ES-I3 (cell line): Measurements from ENCODE around the gene GNA12.
A peak's percentile ranks its signal among the peaks of the same experiment; 100 is the strongest.

Experiments
- H3K36me3 ChIP-seq: 2 replicates; pipeline ENCODE4 v1.6.1; 2013; ENCODE audit warnings: mild to moderate bottlenecking, low read length, control low read depth, moderate library complexity; ENCODE audit not compliant: insufficient read depth
- H3K4me1 ChIP-seq: 2 replicates; pipeline ENCODE4 v1.6.1; 2013; ENCODE audit warnings: mild to moderate bottlenecking, control low read depth, low read length; ENCODE audit not compliant: insufficient read depth
- H3K9ac ChIP-seq: 2 replicates; pipeline ENCODE4 v1.6.1; 2013; ENCODE audit warnings: low read depth, mild to moderate bottlenecking, low read length, moderate library complexity
- H3K9me3 ChIP-seq: 2 replicates; pipeline ENCODE4 v1.6.1; 2013; ENCODE audit warnings: mild to moderate bottlenecking, low read length, moderate library complexity; ENCODE audit not compliant: control insufficient read depth, insufficient read depth

The GNA12 gene

GRCh38 chr7:2844153-2845033, at the start of gene GNA12:
TSS of gene GNA12 (minus strand) at chr7:2844308. CDS start at chr7:2844161, 147 bp downstream.
- Histone ChIP-seq H3K9ac (peak within 1 kb of the TSS; percentile 72), H3K36me3 (peaks cover 11% of the 10 kb centered on the region), H3K9me3 (no peaks in the 10 kb centered on the region), H3K4me1 (peaks cover 10% of the 10 kb centered on the region; the same call in 1 of the 2 replicates)

GRCh38 chr7:2893411-2893861, 49.3 kb upstream of the GNA12 start:
- no peak overlapping the region for H3K9ac ChIP-seq
- H3K9me3 ChIP-seq = no peaks in the 10 kb centered on the region; the same call in 1 of the 2 replicates
- H3K4me1 ChIP-seq = no peaks in the 10 kb centered on the region
- H3K36me3 ChIP-seq = no peaks in the 10 kb centered on the region

- no peaks in the 10 kb centered on the region for H3K9me3 ChIP-seq
- no peaks in the 10 kb centered on the region for H3K36me3 ChIP-seq
- no peak overlapping the region for H3K9ac ChIP-seq
- H3K4me1 ChIP-seq = no peaks in the 10 kb centered on the region
These were observed 48.4 kb upstream of the GNA12 start for GRCh38 chr7:2892549-2892948.

- no peaks in the 10 kb centered on the region for H3K9me3 ChIP-seq
- H3K4me1 ChIP-seq = no peaks in the 10 kb centered on the region
- no peak overlapping the region for H3K9ac ChIP-seq
- H3K36me3 ChIP-seq = no peaks in the 10 kb centered on the region
These were observed 43.7 kb upstream of the GNA12 start for GRCh38 chr7:2887816-2888215.

GRCh38 chr7:2886900-2887299, 42.8 kb upstream of the GNA12 start:
- H3K36me3 ChIP-seq = no peaks in the 10 kb centered on the region
- H3K9me3 ChIP-seq = no peaks in the 10 kb centered on the region
- H3K4me1 ChIP-seq = peaks cover 4% of the 10 kb centered on the region; the same call in 1 of the 2 replicates
- no peak overlapping the region for H3K9ac ChIP-seq

- Histone ChIP-seq H3K9ac (no peak overlapping the region), H3K9me3 (no peaks in the 10 kb centered on the region), H3K4me1 (peaks cover 6% of the 10 kb centered on the region; the same call in 1 of the 2 replicates), H3K36me3 (no peaks in the 10 kb centered on the region)
These were observed 42.3 kb upstream of the GNA12 start for GRCh38 chr7:2886391-2886790.

- H3K9ac ChIP-seq = no peak overlapping the region
These were observed 40.1 kb upstream of the GNA12 start for GRCh38 chr7:2884161-2884560.

GRCh38 chr7:2883101-2883500, 39.0 kb upstream of the GNA12 start:
- H3K9ac ChIP-seq = no peak overlapping the region

More at GRCh38 chr7:2884161-2884560, 40.1 kb upstream of the GNA12 start:
- Histone ChIP-seq H3K9me3 (no peaks in the 10 kb centered on the region), H3K36me3 (no peaks in the 10 kb centered on the region), H3K4me1 (peaks cover 14% of the 10 kb centered on the region; the same call in 1 of the 2 replicates)

GRCh38 chr7:2882111-2882510, 38.0 kb upstream of the GNA12 start:
- H3K9ac ChIP-seq = no peak overlapping the region
- H3K36me3 ChIP-seq = no peaks in the 10 kb centered on the region
- peaks cover 14% of the 10 kb centered on the region; the same call in 1 of the 2 replicates for H3K4me1 ChIP-seq
- H3K9me3 ChIP-seq = no peaks in the 10 kb centered on the region

More at GRCh38 chr7:2883101-2883500, 39.0 kb upstream of the GNA12 start:
- peaks cover 14% of the 10 kb centered on the region; the same call in 1 of the 2 replicates for H3K4me1 ChIP-seq
- no peaks in the 10 kb centered on the region for H3K36me3 ChIP-seq
- no peaks in the 10 kb centered on the region for H3K9me3 ChIP-seq

GRCh38 chr7:2880874-2881533, 36.9 kb upstream of the GNA12 start:
- Histone ChIP-seq H3K36me3 (no peaks in the 10 kb centered on the region), H3K4me1 (peaks cover 17% of the 10 kb centered on the region; the same call in 1 of the 2 replicates), H3K9me3 (no peaks in the 10 kb centered on the region), H3K9ac (no peak overlapping the region)

GRCh38 chr7:2880051-2880450, 35.9 kb upstream of the GNA12 start:
- Histone ChIP-seq H3K9me3 (no peaks in the 10 kb centered on the region), H3K9ac (no peak overlapping the region), H3K4me1 (peaks cover 21% of the 10 kb centered on the region), H3K36me3 (no peaks in the 10 kb centered on the region)

- Histone ChIP-seq H3K9ac (no peak overlapping the region), H3K4me1 (peaks cover 21% of the 10 kb centered on the region)
These were observed 35.2 kb upstream of the GNA12 start for GRCh38 chr7:2879354-2879753.

GRCh38 chr7:2878306-2878705, 34.2 kb upstream of the GNA12 start:
- Histone ChIP-seq H3K36me3 (no peaks in the 10 kb centered on the region), H3K9me3 (no peaks in the 10 kb centered on the region), H3K9ac (no peak overlapping the region), H3K4me1 (peaks cover 25% of the 10 kb centered on the region)

More at GRCh38 chr7:2879354-2879753, 35.2 kb upstream of the GNA12 start:
- H3K36me3 ChIP-seq = no peaks in the 10 kb centered on the region
- no peaks in the 10 kb centered on the region for H3K9me3 ChIP-seq

- Histone ChIP-seq H3K9me3 (no peaks in the 10 kb centered on the region), H3K36me3 (no peaks in the 10 kb centered on the region), H3K9ac (no peak overlapping the region), H3K4me1 (peaks cover 21% of the 10 kb centered on the region)
These were observed 32.1 kb upstream of the GNA12 start for GRCh38 chr7:2876031-2876731.
